Endothelial cell of umbilical vein (primary cell): ENCODE results near the gene CBL.

Experiments used
- CTCF ChIP-seq, 2 donors: IDR thresholded peaks; 1 replicate in 1 of 2; 2 replicates in 1 of 2; pipeline ENCODE4 v1.5.1; 2011; ENCODE audit warnings: low read length in 2 of 2, mild to moderate bottlenecking in 2 of 2, moderate library complexity in 2 of 2, control low read depth in 1 of 2, inconsistent platforms in 1 of 2, low read depth in 1 of 2; ENCODE audit not compliant: insufficient read depth in 1 of 2; ENCODE audit errors: extremely low read depth in 1 of 2
- EZH2 ChIP-seq: IDR thresholded peaks from 2 replicates; pipeline ENCODE4 v1.6.1; 2012; ENCODE audit warnings: borderline replicate concordance, low read depth, mild to moderate bottlenecking, moderate library complexity, low read length, inconsistent platforms; ENCODE audit not compliant: severe bottlenecking
- MAX ChIP-seq: IDR thresholded peaks from 2 replicates; pipeline ENCODE4 v1.6.1; 2011; ENCODE audit not compliant: insufficient read depth, insufficient read length

- TF ChIP-seq CTCF (IDR thresholded peaks at IDR 0.05; ENCODE audit: extremely low read depth in 1 of 2, insufficient read depth in 1 of 2, low read depth in 1 of 2, low read length in 2 of 2) (no peak), EZH2 (no peak), MAX (no peak)
Measured at GRCh38 chr11:119357074-119357473, 150.9 kb downstream of the CBL start.
